GM19025 (cell line): ENCODE data around the gene SDK2.
"Not testable (repeated sequence)": the region's sequence is repeated elsewhere in the genome, so short reads cannot be mapped to it uniquely, and the experiment has no call there.

Source experiments
- ATAC-seq: cut with Tn5 transposase; IDR thresholded peaks from one replicate; pipeline ENCODE4 v1.9.1; 2021; ENCODE audit warnings: mild to moderate bottlenecking, low read depth, moderate library complexity; ENCODE audit not compliant: unreplicated experiment

Gene SDK2

DNA sequence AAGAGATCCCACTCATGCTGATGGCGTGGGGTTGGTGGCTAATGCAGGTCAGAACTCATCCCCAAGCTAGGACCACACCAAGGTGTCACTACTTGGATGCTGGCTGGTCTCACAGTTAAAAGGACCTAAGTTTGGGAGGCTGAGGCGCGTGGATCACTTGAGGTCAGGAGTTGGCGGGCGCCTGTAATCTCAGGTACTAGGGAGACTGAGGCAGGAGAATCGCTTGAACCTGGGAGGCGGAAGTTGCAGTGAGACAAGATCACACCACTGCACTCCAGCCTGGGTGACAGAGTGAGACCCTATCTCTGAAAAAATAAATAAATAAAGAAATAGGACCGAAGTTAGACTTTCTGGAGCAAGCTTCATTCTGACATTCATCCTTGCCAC is 325.8 kb downstream of the SDK2 start:
- ATAC-seq = no peak

DNA sequence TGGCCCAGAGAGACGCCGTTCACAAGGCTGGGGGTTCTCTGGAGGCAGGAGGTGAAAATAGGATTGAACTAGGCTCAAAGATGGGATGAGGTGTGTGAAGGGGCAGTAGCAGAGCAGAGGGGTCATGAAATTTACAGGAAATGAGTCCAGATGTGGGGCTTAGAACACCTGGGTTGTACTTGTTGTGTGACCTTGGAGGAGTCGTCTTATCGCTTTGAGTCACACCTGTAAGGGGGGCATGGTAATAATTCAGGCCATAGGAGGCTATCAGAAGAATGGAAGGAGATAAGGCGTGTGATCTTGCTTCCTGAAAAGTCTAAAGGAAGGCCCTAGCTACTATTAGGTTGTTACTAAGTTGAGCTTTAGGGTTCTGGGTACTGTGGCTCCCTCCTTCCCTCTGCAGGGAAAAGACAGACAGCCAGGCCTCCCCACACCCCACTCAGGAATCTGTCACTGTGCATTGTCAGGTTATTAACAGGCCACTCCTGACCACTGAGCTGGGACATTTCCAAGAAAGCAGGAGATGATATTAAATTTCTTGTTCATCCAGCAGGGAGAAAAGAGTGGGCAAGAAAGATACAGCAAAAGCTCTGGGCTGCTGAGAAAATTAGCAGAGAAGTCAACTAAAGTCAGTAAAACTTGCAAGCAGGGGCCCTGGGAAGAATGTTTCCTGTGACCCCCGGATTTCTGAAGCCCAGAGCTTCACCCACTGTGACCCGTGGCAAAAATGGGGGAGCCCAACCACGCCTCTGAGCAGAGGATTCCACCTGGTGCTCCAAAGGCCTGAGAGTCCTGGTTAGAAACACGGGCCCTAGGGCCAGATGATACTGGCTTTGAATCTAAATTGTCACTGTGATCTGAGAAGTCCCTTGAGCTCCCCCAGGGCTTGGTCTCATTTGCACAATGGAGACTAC is 326.5 kb downstream of the SDK2 start:
- ATAC-seq = no peak

DNA sequence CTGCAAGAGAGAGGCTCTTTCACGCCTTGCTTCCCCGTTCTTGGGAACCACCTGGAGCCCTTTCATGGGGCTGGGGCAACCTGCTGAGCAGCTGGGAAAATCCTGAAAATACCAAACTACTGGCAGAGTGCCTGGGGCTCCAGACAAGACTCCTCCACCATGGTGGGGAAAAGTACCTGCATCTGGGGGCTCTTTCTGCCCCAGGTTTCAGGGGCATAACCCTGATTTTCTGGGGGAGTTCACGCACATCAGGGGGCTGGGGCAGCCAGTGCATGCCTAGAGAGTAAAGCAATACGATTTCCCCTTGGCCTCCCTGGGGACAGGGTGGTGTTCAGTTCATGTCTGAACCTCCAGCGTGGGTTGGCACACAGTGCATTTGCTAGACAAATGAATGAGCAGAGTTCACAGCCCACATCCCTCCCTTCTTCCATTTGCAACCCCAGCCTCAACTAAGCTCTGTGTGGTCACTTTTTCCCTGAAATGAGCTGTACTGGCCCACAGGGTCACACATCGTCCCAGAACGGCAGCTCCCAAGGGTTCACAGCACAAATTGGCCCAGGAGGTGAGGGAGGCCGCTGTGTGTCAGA is 327.2 kb downstream of the SDK2 start:
- peak; percentile 77 for ATAC-seq

DNA sequence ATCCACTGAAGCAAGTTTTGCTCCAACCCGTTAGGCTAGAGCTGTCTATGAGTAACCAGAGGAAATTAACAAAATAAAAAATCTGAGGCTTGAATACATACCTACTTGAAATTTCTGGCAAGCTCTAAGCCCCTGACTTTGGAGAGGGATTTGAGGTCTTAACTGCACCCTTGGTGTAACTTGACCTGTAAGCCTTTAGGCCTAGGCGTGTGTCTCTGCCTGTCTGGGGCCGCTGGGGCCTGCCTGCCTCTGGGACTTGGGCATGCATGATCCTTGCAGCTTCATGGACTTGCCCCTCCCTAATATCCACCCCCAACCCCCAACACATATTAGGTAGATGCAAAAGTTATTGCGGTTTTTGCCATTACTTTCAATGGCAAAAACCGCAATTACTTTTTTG is 328.8 kb downstream of the SDK2 start:
- no peak for ATAC-seq

DNA sequence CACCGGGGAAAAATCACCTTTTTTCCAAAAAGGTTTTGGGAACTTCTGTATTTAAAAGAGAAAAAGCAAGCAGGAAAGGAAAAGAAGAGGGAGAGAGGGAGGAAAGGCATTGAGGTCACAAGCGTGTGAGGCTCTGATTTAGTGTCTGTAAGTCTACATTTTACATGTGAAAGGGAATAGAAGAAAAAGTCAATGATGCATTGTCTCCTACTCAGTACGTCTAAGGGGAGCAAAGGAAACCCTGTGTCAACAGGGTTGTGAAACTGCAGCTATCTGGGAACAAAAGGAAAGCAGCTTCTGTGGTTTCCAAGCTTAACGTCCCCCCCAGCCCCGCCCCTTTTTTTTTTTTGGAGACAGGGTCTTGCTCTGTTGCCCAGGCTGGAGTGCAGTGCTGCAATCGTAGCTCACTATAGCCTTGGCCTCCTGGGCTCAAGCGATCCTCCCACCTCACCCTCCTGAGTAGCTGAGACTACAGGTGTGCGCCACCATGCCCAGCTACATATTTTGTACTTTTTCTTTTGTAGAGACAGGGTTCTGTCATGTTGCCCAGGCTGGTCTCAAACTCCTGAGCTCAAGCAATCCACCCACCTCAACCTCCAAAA is 330.6 kb downstream of the SDK2 start:
- ATAC-seq = no peak

DNA sequence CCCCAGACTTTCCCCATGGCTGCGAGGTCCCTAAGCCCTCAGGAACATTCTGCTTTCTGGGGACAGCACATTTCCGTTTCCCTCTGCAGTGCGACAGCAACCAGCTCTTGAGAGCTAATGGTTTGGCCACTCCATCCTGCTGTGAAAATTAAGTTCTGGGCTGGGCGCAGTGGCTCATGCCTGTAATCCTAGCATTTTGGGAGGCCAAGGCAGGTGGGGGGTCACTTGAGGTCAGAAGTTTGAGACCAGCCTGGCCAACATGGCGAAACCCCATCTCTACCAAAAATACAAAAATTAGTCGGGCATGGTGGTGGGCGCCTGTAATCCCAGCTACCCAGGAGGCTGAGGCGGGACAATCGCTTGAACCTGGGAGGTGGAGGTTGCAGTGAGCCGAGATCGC is 331.4 kb downstream of the SDK2 start:
- ATAC-seq = not testable (repeated sequence)

DNA sequence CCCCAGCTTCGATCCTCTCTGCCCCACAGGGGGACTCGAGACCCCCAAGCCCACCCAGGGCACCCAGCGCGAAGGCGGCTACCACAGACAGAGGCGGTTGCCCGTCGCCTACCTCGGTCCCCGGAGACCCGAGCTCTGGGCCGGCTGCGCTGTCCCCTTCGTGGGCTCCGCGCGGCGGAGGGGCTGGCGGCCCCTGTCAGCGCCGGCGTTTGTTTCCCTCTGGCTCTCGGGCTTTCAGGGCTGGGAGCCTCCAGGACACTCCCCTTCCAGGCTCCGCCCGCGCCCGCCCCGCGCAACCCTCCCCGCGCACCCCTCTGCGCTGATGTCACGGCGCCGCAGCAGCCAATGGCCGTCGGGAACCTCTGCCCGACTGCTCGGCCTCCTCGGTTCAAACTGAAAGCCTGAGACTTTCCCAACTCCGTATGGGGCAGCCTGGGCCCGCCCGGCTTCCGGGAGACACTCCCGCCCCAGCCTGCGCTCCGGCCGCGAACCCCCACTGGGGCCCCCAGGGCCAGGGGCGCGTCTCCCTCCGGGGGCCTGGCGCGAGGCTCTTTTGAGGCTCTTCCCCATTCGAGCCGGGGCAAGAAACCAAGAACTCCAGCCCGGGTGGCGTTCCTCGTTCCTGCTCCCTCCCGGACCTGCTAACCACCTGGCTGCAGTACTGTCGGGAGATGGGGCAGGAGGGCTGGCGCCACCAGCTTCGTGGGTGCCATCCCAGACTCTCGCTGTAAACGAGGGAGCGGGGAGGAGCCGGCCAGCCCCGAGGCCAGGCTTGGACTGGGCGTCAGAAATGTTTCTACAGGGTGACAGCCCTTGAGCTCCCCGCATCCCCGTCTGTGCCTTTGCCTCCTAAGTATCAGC is 332.2 kb downstream of the SDK2 start, which contains the start of gene CDC42EP4:
Gene CDC42EP4, minus strand, starts transcription at position 221 of the 861 bp plus-strand sequence. CDS start 25,501 bp downstream, outside the sequence.
- peak; percentile 83 for ATAC-seq

DNA sequence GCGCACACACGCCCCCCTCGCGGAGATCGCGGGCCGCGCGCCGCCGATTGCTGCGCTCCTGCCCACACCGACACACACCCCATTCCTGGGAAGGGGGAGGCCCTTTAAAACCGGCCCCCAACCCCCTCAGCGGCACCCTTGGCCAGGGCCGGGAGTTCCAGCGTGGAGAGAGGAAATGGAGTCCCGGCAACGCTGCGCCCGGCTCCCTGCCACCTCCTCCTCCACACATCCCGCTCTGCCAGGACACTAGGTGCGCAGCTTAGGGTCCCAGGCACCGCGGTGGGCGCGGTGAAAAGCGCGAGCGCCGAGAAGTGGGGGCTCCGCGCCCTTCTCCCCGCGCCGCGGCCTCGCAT is 332.8 kb downstream of the SDK2 start:
- ATAC-seq = peak; percentile 7

DNA sequence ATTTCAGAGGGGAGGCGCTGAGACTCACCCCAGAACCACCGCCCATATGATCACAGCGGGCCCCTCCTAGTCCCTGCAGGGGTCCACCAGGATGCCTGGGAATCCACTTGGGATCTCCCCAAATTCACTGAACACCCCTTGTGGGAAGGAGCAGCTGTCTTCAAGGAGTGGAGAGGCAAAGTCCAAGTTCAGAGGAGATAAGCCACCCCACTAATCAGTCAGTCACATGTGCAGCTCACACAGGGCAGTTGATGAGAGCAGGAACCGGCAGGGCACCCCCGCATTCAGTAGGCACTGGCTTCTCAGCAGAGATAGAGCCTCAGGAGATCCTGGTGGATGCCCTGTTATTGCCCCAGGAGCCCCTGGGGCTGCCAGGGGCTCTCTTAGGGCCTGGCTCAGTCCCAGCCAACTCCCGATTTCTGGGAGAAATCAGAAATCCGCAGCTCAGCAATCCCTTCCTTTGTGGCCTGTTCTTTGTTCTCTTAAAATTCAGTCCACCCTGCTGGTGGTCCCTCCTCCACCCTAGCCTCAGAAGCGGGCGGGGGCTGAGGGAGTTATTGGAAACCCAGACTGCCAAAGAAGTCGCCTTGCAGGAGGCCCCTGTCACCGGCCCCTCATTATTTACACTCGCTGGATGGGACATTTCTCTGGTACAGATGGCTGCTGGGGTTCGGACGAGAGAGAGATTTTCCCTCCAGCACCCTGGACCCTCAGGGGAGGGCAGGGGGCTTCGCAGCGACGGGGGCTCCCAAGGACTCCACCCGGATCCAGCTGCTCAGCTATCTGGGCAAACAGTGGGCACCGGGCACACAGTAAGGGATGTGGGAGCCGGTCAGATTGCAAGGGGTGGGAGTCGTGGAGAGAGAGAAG is 334.3 kb downstream of the SDK2 start:
- no peak for ATAC-seq

DNA sequence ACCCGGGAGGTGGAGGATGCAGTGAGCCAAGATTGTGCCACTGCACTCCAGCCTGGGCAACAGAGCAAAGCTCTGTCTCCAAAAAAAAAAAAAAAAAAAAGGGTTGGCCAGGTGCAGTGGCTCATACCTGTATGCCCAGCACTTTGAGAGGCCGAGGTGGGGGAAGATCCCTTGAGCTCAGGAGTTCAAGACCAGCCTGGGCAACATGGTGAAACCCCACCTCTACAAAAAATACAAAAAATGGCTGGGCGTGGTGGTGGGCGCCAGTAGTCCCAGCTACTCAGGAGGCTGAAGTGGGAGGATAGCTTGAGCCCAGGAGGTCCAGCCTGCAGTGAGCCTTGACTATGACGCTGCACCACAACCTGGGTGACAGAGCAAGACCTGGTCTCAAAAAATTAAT is 335.3 kb downstream of the SDK2 start:
- ATAC-seq = not testable (repeated sequence)

DNA sequence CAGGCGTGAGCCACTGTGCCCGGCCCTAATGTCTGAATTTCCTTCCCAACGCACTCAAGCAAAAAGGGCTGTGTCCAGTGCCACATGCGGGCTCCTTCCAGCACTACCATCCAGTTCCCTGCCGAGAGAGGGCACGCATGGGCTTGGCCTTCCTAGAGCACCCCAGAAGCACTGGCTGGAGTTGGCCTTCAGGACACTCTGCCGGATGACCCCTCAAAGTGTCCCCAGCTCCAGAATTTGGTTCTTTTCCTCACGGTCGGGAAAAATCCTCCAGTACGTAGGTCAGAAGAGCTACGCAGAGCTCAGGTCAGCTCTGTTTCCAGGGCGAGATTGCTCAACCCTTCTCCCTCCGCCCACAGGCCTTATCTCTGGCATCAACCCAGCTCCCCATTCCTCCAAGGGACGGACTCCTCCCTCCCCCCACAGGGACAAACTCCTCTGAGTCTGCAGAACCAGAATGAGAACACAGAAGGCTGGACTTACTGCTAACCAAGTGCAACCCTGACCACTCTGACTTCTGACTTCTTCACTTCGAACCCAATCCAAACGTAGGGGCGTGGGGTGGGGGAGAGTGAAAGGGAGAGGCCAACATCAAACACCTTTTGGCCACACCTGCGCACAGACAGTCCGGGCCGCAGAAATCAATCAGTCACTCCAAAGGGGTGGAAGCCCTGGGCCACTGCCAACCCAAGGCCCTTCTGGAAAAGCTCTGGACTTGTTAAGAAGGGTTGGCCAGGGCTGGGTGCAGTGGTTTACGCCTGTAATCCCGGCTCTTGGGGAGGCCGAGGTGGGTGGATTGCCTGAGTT is 336.0 kb downstream of the SDK2 start:
- ATAC-seq = no peak

DNA sequence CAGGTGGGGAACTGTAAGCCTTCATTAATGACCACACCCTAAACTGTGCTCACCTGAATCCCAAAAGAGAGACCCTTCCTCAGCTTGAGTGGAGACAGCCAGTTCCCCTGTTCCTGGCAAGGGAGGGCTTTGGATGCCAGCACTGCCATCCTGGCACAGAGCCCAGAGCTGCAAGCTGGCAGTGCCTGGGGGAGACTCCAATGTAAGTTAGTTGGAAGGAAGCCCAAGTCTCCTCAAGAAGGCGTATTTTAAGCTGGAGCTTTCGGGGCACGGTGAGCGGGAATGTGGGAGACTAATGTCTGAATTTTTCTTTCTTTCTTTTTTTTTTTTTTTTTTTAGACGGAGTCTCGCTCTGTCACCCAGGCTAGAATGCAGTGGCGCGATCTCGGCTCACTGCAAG is 337.1 kb downstream of the SDK2 start:
- no peak for ATAC-seq

DNA sequence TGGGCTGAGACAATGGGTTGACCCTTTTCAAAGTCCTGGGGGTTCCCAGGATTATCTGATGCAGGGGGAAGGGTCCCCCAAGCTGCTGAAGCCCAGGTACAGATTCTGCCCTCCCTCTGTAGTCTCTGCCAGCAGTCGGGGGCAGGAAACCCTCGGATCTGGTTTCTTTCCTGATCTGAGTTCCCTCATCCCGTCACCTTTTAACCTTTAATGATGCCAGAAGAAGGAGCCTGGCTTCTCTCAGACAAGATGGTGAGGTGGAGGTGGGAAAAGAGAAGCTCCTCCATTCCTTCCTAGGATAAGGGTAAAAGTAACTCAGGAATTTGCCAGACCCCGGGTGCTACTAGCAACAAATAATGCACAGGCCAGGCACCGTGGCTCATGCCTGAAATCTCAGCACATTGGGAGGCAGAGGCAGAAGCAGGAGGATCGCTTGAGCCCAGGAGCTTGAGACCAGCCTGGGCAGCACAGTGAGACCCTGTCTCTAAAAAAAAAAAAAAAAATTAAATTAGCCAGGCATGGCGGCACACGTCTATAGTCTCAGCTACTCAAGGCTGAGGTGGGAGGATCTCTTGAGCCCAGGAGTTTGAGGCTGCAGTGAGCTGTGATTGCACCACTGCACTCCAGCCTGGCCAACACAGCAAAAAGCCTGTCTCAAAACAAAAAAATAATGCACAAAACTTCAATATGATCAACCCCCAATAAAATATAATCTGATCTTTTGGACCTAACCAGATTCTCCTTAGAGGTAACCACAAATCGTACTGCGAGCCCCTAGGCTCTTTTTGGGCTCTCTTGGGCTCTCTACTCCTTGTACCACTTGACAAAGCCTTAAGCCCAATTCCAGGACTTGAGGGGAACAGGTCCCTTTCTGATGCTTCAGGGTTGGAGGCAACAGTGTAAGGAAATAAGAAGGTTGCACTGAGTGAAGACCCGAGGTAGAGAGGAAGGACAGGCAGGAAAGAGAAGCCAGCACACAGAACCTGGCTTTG is 338.1 kb downstream of the SDK2 start:
- ATAC-seq = no peak

DNA sequence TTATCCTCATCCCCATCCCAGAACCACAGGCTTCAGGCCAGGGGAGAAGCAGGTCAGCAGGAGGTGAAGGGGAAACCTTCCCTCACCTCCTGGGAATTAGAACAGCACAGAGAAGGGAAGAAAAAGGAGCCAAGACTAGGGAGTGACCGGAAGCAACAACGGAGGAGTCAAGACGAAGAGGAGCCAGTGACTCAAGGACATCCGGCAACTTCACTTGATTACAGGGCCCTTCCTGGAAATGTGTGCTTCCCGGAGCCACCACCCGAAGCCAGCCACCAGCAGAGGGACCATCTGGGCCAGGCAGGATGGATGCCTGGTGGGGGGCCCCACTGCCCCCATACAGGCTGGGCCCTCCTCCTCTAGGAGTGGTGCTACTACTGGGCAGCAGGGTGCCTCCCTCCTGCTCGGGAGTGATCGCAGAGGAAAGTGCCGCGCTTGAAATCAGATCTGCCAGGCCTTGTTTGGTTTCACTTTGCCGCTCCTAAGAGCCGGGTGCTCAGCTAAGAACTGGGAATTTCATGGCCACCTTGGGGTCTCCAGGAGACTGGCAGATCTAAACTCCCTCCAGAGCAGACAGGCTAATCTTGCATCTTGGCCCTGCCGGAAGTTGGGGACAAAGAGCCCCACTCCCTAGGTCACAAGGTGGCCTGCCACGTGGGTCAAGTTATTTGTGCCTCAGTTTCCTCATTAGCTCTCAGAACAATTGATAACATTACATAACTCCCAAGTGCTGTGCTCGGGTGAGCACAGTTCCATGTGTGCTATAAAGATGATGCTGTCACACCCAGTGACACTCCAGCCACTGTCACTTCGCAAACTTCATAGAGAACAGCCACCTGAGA is 339.1 kb downstream of the SDK2 start:
- no peak for ATAC-seq

DNA sequence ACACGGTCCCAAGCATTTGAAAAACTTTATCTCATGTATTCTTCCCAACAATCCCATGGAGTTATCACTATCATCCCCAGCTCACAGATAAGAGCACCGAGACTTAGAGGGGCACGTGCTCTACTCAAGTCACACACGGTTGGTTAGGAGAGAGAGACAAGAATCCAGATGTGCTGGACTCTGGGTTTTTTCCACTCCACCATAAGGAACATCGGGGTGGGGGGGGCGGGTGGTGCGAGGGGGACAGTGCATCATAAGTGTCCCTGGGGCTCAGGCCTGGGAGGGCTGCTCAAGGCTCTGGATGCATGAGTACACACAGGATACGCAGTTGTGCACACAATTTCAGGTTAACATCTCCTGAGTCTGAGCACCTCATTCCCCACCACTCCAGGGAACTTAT is 339.8 kb downstream of the SDK2 start:
- ATAC-seq = no peak

DNA sequence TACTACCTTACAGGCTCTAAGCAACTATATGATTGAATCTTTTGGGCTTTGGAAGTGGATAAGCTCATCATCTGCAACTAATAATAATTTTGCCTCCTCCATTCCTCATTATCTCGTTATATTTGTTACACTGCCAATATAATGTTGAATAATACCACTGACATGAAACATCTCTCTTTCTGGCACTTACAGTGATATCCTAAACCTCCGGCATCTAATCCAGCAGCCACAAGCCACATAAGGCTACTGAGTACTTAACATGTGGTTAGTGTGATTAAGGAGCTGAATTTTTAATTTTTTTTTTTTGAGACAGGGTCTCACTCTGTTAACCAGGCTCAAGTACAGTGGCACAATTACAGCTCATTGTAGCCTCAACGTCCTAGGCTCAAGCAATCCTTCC is 342.1 kb downstream of the SDK2 start:
- ATAC-seq = no peak

DNA sequence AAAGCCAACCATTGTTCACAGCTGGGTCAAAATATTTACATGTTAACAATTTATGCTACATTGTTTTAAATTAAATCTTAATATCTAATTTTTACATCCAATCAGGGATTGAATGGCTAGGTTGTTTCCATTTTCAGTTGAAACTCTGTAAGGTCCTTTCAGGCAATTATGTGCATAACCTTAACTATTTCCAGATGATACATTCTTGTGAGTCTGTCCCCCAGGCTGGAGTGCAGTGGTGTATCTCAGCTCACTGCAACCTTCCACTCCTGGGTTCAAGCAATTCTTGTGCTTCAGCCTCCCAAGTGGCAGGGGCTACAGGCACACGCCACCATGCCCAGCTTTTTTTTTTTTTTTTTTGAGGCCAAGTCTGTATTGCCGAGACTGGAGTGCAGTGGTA is 342.9 kb downstream of the SDK2 start:
- ATAC-seq = no peak
